SJSA1 (cell line): ENCODE data around the gene MZB1. TPM values are rescaled to one million over a fixed set of nuclear protein-coding genes. Genes with fewer than 3 reads are reported as not detected.
"Not testable (repeated sequence)": the region's sequence is repeated elsewhere in the genome, so short reads cannot be mapped to it uniquely, and the experiment has no call there.

Source experiments
- DNase-seq, 2 experiments: peaks; one replicate each; pipeline ENCODE4 v3.0.0-alpha.2; 2015 to 2020; ENCODE audit warnings: low spot score in 2 of 2, low read depth in 1 of 2
- H3K27ac ChIP-seq: fragments of 250-450 bp; sonication (Bioruptor Pico); 2 replicates; pipeline ENCODE4 v1.5.1; 2020; ENCODE audit warnings: mild to moderate bottlenecking, moderate library complexity
- H3K27me3 ChIP-seq: fragments of 250-450 bp; sonication (Bioruptor Pico); replicated peaks from 2 replicates; pipeline ENCODE4 v1.5.1; 2020; ENCODE audit warnings: mild to moderate bottlenecking, moderate library complexity
- H3K36me3 ChIP-seq: fragments of 250-450 bp; sonication (Bioruptor Pico); 2 replicates; pipeline ENCODE4 v1.5.1; 2020; ENCODE audit warnings: mild to moderate bottlenecking
- H3K4me1 ChIP-seq: fragments of 250-450 bp; sonication (Bioruptor Pico); replicated peaks from 2 replicates; pipeline ENCODE4 v1.6.1; 2021; ENCODE audit warnings: mild to moderate bottlenecking
- H3K4me3 ChIP-seq: fragments of 250-450 bp; sonication (Bioruptor Pico); 2 replicates; pipeline ENCODE4 v1.5.1; 2020; ENCODE audit warnings: mild to moderate bottlenecking
- H3K9me3 ChIP-seq: fragments of 250-450 bp; sonication (Bioruptor Pico); replicated peaks from 2 replicates; pipeline ENCODE4 v1.5.1; 2020; ENCODE audit warnings: mild to moderate bottlenecking
- total RNA-seq: library from RNA; depleted of rRNA; stranded (reverse); fragments of >200 nt; shearing (Covaris generic); gene quantifications from 2 replicates; pipeline ENCODE4 v1.2.3, GENCODE V29; 2014

MZB1 gene
- total RNA-seq, 1 experiment from 2014 or later, result not detected

- Histone ChIP-seq H3K27ac (no peak overlapping the region), H3K4me3 (no peak overlapping the region), H3K27me3 (no peaks in the 10 kb centered on the region), H3K4me1 (no peaks in the 10 kb centered on the region; the same call in 1 of the 2 replicates), H3K36me3 (peaks cover 19% of the 10 kb centered on the region), H3K9me3 (no peaks in the 10 kb centered on the region)
- DNase-seq, result no peak
Measured at GRCh38 chr5:139416651-139417050, 26.9 kb upstream of the MZB1 start.

DNA sequence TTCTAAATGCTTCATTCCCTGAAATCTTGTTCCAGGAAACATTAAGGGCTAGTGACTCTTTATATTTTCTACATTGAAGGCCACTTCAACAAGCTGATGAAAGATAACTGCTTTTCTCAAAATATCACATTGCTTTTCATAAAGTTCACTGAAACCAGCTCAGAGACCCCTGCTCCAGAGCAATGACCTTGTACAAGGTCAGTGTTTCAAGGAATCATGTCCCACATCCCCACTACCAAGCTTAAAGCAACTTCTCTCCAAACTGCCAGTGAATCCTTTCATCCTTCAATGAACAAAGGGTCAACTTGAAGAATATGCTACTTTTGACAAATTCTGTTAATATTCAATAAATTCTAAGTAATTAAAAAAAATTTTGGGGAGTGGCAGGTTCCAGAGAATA, 26.2 kb upstream of the MZB1 start:
- Histone ChIP-seq H3K4me1 (no peaks in the 10 kb centered on the region; the same call in 1 of the 2 replicates), H3K27me3 (no peaks in the 10 kb centered on the region), H3K4me3 (no peak overlapping the region), H3K36me3 (peaks cover 19% of the 10 kb centered on the region), H3K9me3 (no peaks in the 10 kb centered on the region), H3K27ac (no peak overlapping the region)
- DNase-seq, result no peak

DNA sequence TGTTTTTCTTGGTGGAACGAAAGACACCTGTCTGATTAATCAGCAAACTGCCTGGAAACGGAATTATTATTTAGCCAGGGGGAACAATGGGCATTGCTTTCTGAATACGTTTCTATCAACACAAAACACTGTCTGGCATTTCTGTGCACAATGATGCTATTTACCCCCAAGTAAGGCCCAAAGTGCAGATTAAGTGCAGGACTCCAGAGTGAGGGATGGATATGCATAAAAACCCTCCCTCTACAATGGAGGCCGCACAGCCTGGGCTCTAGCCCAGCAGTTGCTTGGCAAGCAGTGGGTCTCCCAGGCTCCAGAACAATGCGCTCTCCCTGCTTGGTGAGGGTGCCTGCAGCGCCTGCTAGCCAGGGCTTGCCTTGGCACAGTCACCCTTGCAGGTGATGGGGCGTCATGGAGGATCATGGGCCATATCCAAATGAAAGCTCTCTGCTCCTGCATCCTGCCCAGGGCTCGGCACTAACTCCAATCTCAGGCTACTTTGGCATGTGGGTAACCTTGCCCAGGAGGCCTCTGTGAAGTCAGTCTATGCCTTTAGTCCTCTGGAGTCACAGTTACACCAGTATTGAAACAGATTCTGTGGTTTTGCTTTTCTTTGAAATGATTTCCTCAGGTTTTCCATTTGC, 25.6 kb upstream of the MZB1 start:
- H3K4me1 ChIP-seq, result no peaks in the 10 kb centered on the region; the same call in 1 of the 2 replicates
- DNase-seq, result no peak
- no peak overlapping the region for H3K27ac ChIP-seq
- peaks cover 16% of the 10 kb centered on the region for H3K36me3 ChIP-seq
- H3K27me3 ChIP-seq, result no peaks in the 10 kb centered on the region
- H3K9me3 ChIP-seq, result no peaks in the 10 kb centered on the region
- no peak overlapping the region for H3K4me3 ChIP-seq

- peaks cover 10% of the 10 kb centered on the region for H3K36me3 ChIP-seq
- H3K4me1 ChIP-seq, result no peaks in the 10 kb centered on the region; the same call in 1 of the 2 replicates
- H3K4me3 ChIP-seq, result no peak overlapping the region
- no peak for DNase-seq
- H3K27me3 ChIP-seq, result no peaks in the 10 kb centered on the region
- H3K9me3 ChIP-seq, result no peaks in the 10 kb centered on the region
- no peak overlapping the region for H3K27ac ChIP-seq
Measured at GRCh38 chr5:139414581-139415130, 24.9 kb upstream of the MZB1 start.

GRCh38 chr5:139413963-139414362, 24.2 kb upstream of the MZB1 start:
- Histone ChIP-seq H3K4me1 (no peaks in the 10 kb centered on the region; the same call in 1 of the 2 replicates), H3K4me3 (no peak overlapping the region), H3K9me3 (no peaks in the 10 kb centered on the region), H3K27ac (no peak overlapping the region), H3K36me3 (peaks cover 7% of the 10 kb centered on the region), H3K27me3 (no peaks in the 10 kb centered on the region)
- DNase-seq, result no peak

DNA sequence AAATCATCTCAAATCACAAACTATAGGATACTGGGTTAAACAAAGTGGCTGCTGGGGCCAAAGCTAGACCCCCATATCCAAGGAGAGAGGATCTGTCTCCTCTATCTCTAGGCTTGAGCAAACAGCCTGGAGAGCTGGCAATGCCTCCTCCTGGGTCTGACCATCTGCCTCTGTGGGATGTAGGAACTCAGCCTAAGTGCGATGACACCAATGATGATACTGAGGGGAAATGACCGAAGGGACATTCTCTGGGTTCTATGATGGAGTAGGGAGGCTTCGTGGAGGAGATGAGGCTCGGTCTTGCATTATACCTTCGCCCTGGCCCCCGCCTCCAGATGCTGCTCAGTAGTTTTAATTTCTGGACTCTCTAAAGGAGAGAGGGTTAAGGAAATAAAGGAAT, 23.4 kb upstream of the MZB1 start:
- Histone ChIP-seq H3K27me3 (no peaks in the 10 kb centered on the region), H3K4me1 (no peaks in the 10 kb centered on the region; the same call in 1 of the 2 replicates), H3K36me3 (peaks cover 7% of the 10 kb centered on the region), H3K4me3 (no peak overlapping the region), H3K27ac (no peak overlapping the region), H3K9me3 (no peaks in the 10 kb centered on the region)
- DNase-seq, result no peak

DNA sequence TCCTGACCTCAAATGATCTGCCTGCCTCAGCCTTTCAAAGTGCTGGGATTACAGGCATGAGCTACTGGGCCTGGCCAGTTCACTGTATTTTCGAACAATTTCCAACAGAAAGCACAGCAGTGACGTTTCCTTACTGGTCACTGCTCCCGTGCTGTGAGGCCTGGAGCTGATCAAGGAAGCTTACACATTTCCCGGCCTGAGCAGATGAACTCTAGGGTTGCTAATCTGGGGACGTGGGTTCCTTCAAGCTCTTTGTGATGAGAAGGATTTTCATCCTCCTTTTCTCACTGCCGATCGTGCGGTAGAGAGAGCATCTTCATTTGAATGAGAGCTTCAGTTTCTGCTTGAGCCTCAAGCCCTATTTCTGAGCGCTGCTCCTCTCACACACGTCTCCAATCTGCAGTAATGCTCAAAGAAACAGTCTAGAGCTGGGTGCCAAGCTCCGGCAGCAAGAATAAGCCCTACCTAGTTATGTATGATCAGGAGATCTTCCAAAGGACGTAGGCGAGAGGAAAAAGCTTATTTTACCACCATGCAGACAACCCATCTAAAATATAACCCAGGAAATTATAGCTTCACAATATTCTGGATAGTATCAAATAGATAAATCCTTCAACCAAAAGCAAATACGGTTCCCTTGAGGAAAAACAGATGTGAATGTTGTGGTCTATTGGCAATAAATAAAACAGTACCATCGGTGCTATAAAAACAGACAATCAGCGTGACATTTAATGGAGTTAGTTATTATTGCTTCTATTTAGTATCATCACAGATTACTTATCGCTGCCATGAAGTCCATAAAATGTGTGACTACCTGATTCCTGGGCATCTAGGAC, 21.5 kb upstream of the MZB1 start:
- H3K4me3 ChIP-seq, result no peak overlapping the region
- no peaks in the 10 kb centered on the region; the same call in none of the 2 replicates for H3K36me3 ChIP-seq
- no peaks in the 10 kb centered on the region; the same call in 1 of the 2 replicates for H3K4me1 ChIP-seq
- no peak for DNase-seq
- no peaks in the 10 kb centered on the region for H3K9me3 ChIP-seq
- H3K27me3 ChIP-seq, result no peaks in the 10 kb centered on the region
- H3K27ac ChIP-seq, result no peak overlapping the region

DNA sequence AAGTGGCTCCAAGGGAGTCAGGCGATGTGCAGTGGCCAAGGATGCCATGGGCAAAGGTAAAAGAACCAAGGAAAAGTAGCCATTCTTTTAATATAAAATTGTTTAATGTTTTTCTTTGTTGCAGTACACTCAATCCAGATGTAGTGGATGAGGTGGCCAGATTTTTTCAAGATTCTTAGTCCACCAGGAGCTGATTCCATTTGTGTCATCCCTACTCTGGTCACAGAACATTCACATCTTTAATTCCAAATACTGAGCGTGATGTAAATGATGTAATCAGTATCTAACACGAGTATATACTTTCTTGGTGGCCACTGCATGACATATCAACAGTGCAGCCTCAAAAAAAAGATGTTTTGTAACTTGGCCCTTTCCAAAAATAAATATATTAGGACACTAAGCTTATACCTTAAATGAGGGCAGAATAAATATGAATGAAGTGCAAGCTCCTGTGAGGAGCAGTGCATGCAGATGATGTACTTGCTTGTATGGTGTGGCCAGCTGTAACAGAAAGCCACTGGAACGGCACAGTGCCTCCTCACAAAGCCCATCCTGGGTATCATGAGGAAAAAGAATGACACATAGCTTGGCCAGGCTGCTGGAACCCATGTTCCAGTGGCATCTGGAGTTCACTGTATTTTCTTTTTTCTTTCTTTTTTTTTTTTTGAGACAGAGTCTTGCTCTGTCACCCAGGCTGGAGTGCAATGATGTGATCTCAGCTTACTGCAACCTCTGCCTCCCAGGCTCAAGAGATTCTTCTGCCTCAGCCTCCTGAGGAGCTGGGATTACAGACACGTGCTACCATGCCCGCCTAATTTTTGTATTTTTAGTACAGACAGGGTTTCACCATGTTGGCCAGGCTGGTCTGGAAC, 20.6 kb upstream of the MZB1 start:
- H3K4me1 ChIP-seq, result no peaks in the 10 kb centered on the region
- no peaks in the 10 kb centered on the region for H3K27me3 ChIP-seq
- no peak overlapping the region for H3K4me3 ChIP-seq
- no peaks in the 10 kb centered on the region for H3K9me3 ChIP-seq
- no peak overlapping the region for H3K27ac ChIP-seq
- no peaks in the 10 kb centered on the region; the same call in none of the 2 replicates for H3K36me3 ChIP-seq
- no peak for DNase-seq

- not testable (repeated sequence) for H3K4me3 ChIP-seq, H3K4me1 ChIP-seq, H3K36me3 ChIP-seq, DNase-seq, H3K9me3 ChIP-seq, H3K27ac ChIP-seq, H3K27me3 ChIP-seq
Measured at GRCh38 chr5:139409116-139409515, 19.4 kb upstream of the MZB1 start.

DNA sequence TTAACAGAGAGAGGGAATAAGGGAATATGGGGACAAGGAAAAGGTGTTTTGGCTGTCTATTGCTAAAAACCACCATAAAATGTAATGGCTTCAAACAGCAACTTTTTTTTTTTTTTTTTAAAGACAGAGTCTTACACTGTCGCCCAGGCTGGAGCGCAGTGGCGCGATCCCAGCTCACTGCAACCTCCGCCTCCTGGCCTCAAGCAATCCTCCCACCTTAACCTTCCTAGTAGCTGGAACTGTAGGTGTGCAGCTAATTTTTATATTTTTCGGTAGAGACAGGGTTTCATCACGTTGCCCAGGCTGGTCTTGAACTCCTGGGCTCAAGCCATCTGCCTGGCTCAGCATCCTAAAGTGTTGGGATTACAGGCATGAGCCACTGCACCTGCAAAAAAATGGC, 18.5 kb upstream of the MZB1 start:
- Histone ChIP-seq H3K4me1 (peaks cover 7% of the 10 kb centered on the region), H3K27ac (no peak overlapping the region), H3K9me3 (no peaks in the 10 kb centered on the region), H3K36me3 (no peaks in the 10 kb centered on the region; the same call in 1 of the 2 replicates), H3K4me3 (no peak overlapping the region), H3K27me3 (no peaks in the 10 kb centered on the region)
- DNase-seq, result no peak

DNA sequence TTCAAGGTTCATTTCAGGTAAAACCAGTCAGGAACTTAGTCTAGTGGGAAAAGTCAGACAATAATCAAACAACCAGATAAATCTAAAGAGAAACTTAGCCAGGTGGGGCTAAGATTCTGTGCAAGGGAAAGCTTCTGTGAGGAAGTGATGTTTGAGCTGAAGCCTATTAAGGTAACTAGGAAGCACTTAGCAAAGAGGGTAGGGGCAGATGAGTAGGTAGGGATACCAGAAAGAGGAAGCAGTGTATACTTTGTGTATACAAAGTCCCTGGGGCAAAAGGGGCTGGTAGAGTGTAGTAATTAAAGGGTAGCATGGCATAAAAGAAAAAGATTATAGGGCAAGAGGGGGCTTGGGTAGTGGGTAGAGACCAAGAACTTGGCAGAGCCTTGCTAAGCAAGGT, 17.8 kb upstream of the MZB1 start:
- DNase-seq, result no peak
- Histone ChIP-seq H3K4me1 (peaks cover 9% of the 10 kb centered on the region), H3K27ac (no peak overlapping the region), H3K36me3 (no peaks in the 10 kb centered on the region), H3K9me3 (no peaks in the 10 kb centered on the region), H3K27me3 (no peaks in the 10 kb centered on the region), H3K4me3 (no peak overlapping the region)

DNA sequence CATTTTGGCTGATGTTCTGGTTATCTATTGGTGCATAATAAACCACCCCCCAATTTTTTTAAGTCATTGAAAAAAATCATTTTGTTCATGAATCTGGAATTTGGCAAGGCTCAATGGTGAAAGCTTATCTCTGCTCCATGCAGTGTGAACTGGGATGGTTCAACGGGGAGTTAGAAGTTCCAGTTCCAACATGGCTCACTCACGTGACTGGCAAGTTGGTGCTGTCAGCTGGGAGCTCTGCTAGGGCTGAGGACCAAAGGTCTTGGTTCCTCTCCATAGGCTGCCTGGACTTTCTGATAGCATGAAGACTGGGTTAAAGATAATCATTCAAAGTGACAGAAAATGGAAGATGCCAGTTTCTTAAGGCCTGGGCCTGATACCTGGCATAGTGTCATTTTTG, 17.2 kb upstream of the MZB1 start:
- no peaks in the 10 kb centered on the region for H3K36me3 ChIP-seq
- peaks cover 9% of the 10 kb centered on the region for H3K4me1 ChIP-seq
- H3K9me3 ChIP-seq, result no peaks in the 10 kb centered on the region
- DNase-seq, result no peak
- H3K27me3 ChIP-seq, result no peaks in the 10 kb centered on the region
- no peak overlapping the region for H3K4me3 ChIP-seq
- no peak overlapping the region for H3K27ac ChIP-seq

GRCh38 chr5:139404484-139404840, 14.7 kb upstream of the MZB1 start:
- Histone ChIP-seq H3K36me3 (no peaks in the 10 kb centered on the region), H3K27me3 (no peaks in the 10 kb centered on the region), H3K9me3 (no peaks in the 10 kb centered on the region), H3K4me1 (peaks cover 9% of the 10 kb centered on the region), H3K27ac (peak overlapping the region; percentile 50), H3K4me3 (peak overlapping the region; percentile 43)
- DNase-seq, result no peak
